ENCODE data around the gene SLC25A31. TPM values are rescaled to one million over a fixed set of nuclear protein-coding genes. Genes with fewer than 3 reads are reported as not detected.

The SLC25A31 gene
- total RNA-seq, 1 experiment from 2014 or later: not detected

DNA sequence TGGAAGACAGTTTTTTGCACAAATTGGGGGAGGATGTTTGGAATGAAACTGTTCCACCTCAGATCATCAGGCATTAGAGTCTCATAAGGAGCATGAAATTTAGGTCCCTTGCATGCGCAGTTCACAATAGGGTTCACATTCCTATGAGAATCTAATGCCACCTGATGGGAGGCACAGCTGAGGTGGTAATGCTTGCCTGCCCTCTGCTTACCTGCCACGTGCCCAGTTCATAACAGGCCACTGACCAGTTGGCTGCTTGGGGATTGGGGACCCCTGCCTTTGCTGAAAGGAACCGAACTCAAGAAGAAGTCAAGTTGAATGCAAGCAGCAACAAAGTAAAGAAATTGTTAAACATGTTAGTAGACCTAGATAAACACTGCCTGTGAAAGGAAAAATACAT, 47.3 kb downstream of the SLC25A31 start:
- no peak for DNase-seq (ENCODE audit: low spot score)

GRCh38 chr4:127778102-127778501, 47.9 kb downstream of the SLC25A31 start:
- no peak for DNase-seq (ENCODE audit: low spot score)

- no peak for DNase-seq (ENCODE audit: low spot score)
Measured at GRCh38 chr4:127780598-127780997, 50.4 kb downstream of the SLC25A31 start.

GRCh38 chr4:127781300-127782024, 51.3 kb downstream of the SLC25A31 start:
- no peak for DNase-seq (ENCODE audit: low spot score)

DNA sequence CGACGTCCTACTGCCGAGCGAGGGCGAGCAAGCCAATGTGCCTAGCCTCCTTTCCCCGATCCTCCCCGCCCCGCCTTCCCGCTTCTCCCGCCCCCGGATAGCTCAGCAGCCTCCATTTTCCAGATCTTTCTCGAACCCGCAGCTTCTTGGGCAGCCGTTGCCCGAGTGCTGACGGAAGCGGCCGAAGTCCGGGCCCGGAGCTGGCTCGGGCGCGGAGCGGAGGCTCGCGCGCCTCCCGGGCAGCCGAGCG, 51.8 kb downstream of the SLC25A31 start:
- DNase-seq (ENCODE audit: low spot score): peak; percentile 73

DNA sequence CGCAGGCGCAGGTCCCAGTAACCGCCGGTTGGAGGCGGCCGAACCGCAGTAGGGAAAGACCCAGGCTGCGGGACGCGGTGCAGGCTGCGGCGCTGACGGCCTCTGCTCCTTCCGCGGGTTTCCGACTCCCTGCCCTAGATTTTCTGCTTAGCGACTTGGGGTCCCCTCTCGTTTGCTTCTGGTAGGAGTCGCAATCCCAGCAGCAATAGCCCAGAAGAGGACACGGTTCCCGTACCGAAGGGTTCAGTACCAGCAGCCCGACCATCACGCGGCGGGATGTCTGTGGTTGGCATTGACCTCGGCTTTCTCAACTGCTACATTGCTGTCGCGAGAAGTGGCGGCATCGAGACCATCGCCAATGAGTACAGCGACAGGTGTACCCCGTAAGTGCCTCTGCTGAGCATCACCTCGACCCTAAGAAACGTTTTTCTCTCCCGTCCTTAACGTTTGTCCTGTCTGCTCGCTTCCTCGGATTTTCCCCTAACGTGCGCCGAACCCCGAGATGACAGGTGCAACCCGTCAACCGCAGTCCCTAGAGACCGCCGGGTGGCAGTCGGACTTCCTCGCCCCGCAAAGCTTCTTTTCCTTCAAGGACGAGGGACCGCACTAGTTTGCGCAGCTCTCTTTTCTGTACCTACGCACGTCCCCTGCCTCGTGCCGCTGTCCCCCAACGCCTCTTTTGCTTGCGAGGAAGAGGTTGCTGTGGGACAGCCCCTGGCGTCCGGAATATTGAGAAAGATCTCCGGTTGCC, 52.2 kb downstream of the SLC25A31 start, which contains the start of gene HSPA4L:
TSS of gene HSPA4L (plus strand) at position 48 of the 751 bp plus-strand sequence. CDS start at position 277, 229 bp downstream.
- peak; percentile 59 for DNase-seq (ENCODE audit: low spot score)

- DNase-seq (ENCODE audit: low spot score): peak; percentile 12
Measured at GRCh38 chr4:127783026-127783769, 53.0 kb downstream of the SLC25A31 start.

DNA sequence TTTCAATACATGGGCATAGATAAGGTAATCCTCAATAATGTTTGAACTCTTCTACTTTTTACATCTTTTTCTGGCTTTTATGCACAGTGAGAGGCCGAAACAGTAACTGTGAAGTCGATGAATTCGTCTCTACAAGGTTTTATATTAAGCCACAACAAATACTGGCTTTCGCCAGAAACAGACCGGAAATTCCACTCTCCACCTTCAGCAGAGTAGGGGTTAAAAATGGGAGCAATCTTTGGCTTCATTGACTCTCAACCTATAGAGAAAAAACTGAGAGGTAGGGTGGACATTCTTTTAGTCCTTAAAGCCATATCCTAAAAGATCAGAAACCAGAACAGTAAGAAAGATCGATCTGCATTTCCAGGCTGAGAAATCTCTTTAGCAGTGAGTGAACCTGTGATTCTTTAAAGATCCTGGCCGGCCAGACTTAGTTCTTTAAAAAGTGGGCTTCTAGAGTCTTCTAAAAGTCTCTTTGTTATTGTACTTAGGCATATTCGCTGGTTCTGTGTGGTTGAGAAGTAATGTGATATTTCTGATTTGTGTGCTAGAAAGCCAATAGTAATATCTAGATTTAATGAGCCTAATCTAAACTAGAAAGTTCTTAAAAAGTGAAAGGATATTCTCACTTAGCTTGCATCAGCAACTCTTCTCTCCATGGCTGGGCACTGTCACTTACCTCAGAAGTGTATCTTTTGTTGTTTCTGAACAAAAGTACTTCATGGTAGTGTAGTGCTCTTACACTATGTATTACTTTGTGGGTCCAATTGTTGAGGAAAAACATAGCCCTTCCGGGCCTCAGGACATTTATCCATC, 54.0 kb downstream of the SLC25A31 start:
- no peak for DNase-seq (ENCODE audit: low spot score)

DNA sequence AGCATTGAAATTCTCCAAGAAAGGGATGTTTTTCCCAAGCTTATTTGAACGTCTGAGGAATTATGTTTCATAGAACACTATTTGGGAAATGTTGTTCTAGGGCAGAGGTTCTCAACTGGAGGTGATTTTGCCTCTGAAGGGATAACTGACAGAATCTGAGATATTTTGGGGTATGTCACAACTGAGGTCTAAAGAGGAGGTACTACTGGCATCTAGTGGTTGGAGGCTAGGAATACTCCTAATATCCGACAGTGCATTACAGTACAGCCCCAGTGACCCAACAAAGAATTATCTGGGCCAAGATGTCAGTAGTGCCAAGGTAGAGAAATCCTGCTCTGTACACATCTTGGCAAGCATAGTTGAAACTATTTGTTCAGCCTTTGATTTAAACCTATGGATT, 58.3 kb downstream of the SLC25A31 start:
- DNase-seq (ENCODE audit: low spot score): peak; percentile 24

- no peak for DNase-seq (ENCODE audit: low spot score)
Measured at GRCh38 chr4:127791391-127791790, 61.2 kb downstream of the SLC25A31 start.

- no peak for DNase-seq (ENCODE audit: low spot score)
Measured at GRCh38 chr4:127793528-127793927, 63.3 kb downstream of the SLC25A31 start.

- DNase-seq (ENCODE audit: low spot score): no peak
Measured at GRCh38 chr4:127799711-127800110, 69.5 kb downstream of the SLC25A31 start.

DNA sequence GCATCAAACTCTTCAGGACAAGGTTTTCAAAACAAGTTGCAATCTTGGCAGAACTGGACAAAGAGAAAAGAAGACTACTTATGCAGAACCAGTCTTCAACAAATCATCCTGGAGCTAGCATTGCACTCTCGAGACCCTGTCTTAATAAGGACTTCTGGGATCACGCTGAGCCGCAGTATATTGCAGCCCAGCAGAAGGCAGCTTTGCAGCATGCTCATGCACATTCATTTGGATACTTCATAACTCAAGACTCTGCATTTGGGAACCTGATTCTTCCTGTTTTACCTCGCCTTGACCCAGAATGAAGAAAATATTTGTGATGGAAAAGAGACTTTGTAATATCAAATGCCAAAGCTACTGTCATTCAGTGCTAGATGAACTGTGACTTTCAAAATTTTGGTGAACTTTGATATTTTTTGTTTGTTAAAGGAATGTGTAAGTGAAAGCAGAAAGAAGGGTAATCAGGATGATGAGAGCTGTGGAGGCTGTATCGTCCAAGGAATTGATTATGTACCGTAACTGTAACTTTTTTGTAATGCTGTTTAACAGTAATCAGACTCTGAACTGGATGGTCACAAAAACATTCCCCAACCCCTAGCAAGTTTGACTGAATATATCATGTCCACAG, 79.1 kb downstream of the SLC25A31 start:
- no peak for DNase-seq (ENCODE audit: low spot score)

DNA sequence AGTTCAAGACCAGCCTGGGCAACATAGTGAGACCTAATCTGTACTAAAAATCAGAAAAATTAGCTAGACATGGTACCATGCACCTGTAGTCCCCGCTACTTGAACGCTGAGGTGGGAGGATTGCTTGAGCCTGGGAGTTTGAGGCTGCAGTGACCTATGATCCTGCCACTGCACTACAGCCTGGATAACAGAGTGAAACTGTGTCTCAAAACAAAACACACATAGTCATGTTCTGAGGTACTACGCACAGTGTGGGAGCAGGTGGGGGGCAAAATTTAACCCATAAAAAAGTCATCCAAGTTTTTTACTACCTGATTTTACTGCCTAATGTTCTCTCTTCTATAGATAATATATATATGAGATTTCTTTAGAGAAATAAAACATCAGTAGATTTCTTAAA, 80.4 kb downstream of the SLC25A31 start:
- no peak for DNase-seq (ENCODE audit: low spot score)

- no peak for DNase-seq (ENCODE audit: low spot score)
Measured at GRCh38 chr4:127822430-127822829, 92.2 kb downstream of the SLC25A31 start.

Other genes starting within 250 kb of the SLC25A31 start
- 0.37 and 2.2 TPM in 2 replicates for gene INTU, start 97.4 kb upstream of the SLC25A31 start, total RNA-seq (2014; rRNA removed; shearing (Covaris generic))
- 7.0 and 7.2 TPM in 2 replicates for gene HSPA4L, start 51.9 kb downstream of the SLC25A31 start, total RNA-seq (2014; rRNA removed; shearing (Covaris generic))
- 16.6 and 17.6 TPM in 2 replicates for gene PLK4, start 150.5 kb downstream of the SLC25A31 start, total RNA-seq (2014; rRNA removed; shearing (Covaris generic))
- 4.3 and 20.6 TPM in 2 replicates for gene MFSD8, start 234.8 kb downstream of the SLC25A31 start, total RNA-seq (2014; rRNA removed; shearing (Covaris generic))
- gene ABHD18, start 235.0 kb downstream of the SLC25A31 start, total RNA-seq (2014; rRNA removed; shearing (Covaris generic)): 5.9 and 6.7 TPM in 2 replicates